Left ventricle myocardium superior (tissue), 1 donor: Measurements from ENCODE around the gene OR5C1. TPM values are rescaled to one million over a fixed set of nuclear protein-coding genes. Genes with fewer than 3 reads are reported as not detected.
A peak's percentile ranks its signal among the peaks of the same experiment; 100 is the strongest.
"Not testable (repeated sequence)": the region's sequence is repeated elsewhere in the genome, so short reads cannot be mapped to it uniquely, and the experiment has no call there.

Experiments used
- ATAC-seq: fragments of 200-7000 bp; cut with Tn5 transposase; one replicate; pipeline ENCODE4 v1.9.1; 2020; ENCODE audit warnings: mild to moderate bottlenecking, moderate library complexity
- DNase-seq: peaks from one replicate; pipeline ENCODE4 v3.0.0-alpha.2; 2020
- intact Hi-C: fragments of 100-400 bp; cut with micrococcal nuclease; formaldehyde crosslinking; loops from one replicate; pipeline ENCODE4 v1.11.0; 2022
- total RNA-seq: library from RNA; stranded (reverse); fragmentation: NEBNext Ultra II Directional; extraction: Animal tissue kit (Norgen Biotek cat#: 25700); gene quantifications from one replicate; pipeline ENCODE4 v1.2.1, GENCODE V29; 2021
- donor health status: DM: no; HTN: yes; CAD: no; lungs with severe emphysema.

OR5C1 gene
- total RNA-seq, 1 donor from 2014 or later: not detected

DNA sequence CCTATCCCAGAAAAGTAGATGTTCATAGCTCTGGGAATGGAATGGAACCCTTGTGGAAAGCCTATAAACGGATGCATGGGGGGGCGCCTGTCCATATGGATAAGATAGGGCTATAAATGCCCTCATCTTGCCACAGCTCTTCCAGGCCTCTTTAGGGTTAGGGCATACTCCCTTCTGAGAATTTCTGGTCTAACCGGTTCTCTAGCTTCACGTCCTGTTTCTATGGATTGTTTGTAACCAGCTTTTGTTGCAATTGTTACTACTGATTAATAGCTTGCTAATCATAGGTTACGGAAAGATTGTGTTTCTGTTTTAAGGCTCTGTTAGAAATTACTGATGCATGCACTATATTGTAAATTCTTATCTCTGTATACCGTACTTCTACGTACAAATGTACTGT lies 20.5 kb downstream of the OR5C1 start:
- DNase-seq, intact Hi-C loops, ATAC-seq: not testable (repeated sequence)

DNA sequence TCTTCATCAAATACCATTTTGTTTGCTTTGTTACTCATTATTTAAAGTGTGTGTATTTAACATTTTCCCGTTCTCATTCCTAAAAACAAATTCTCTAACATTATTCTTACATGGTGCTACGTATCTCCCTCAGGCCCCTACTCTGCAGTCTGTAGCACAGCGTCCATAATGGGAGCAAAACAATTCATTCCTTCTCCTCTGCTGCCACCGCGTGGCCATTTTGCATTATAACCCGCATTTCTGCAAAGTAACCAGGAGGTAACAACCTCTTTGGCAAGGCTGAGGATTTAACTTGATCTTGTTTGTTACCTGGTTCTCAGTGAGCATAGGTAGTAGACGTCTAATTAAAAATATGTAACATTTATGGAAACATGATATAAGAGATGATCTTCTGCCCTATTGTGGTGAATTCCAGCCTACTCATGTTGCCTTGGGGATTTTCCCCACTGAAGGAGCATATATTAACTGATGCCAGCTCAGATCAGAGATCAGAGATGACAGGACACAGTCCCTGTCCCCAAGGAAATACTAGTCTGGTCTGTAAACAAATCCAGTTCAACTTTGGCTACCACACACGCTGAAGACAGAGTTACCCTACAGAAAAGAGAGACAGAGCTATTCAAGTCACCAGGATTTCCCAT lies 21.7 kb downstream of the OR5C1 start:
- ATAC-seq (peak; percentile 88), DNase-seq (peak; percentile 65)
- intact Hi-C loops: loop anchor here (2.0 kb wide), 1 partner anchor 346 kb away; no protein-coding TSS in a partner anchor

DNA sequence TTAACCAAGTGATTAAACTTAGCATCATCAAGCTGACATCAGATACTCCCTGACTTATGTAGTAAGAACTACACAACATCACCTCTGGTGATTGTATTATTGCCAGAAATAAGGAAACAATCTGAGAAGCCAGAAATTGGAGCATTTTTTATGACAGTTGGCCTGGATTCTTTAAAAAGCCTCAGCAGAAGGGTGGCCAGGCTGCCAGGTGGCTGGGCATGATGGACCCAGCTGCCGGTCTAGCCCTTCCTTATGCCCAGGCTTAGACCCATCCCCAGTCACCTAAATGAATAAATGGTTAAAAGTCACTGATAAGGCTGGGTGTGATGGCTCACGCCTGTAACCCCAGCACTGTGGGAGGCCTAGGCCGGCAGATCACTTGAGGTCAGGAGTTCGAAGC lies 24.0 kb downstream of the OR5C1 start:
- ATAC-seq (no peak), DNase-seq (no peak)
- intact Hi-C loops: no loop called here

GRCh38 chr9:122814545-122814944 lies 25.8 kb downstream of the OR5C1 start:
- intact Hi-C loops: no loop called here
- DNase-seq: no peak
- no peak for ATAC-seq

GRCh38 chr9:122815544-122815943 lies 26.8 kb downstream of the OR5C1 start:
- DNase-seq (no peak), ATAC-seq (no peak)
- intact Hi-C loops: no loop called here

DNA sequence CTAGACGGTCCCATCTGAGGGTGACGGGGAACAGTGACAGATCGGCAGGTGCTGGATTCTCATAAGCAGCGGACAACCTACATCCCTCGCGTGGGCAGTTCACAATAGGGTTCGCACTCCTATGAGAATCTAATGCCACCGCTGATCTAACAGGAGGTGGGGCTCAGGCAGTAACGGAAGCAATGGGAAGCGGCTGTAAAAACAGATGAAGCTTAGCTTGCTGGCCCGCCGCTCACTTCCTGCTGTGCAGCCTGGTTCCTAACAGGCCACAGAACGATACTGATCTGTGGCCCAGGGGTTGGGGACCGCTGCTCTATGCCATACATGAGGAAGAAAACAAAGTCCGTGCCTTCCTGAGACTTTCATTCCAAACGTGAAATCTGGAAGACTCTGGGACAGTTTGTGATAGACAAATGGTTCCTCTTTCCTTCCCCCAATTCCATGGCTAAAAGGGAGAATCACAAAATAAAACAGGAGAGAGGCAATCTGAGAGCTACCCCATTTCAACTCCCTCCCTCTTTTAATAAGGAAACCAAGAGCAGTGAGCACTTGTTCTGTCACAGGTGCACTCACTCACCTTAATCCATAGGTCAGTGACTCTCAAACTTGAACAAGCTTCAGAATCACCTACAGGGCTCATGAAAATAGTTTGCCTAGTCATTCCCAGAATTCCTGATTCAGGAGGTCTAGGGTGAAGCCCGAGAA lies 27.6 kb downstream of the OR5C1 start:
- peak; percentile 55 for DNase-seq
- ATAC-seq: peak; percentile 71
- intact Hi-C loops: no loop called here

GRCh38 chr9:122819326-122819725 lies 30.6 kb downstream of the OR5C1 start:
- DNase-seq (no peak), ATAC-seq (no peak)
- intact Hi-C loops: no loop called here

- intact Hi-C loops: no loop called here
- no peak for ATAC-seq
- no peak for DNase-seq
Observed at GRCh38 chr9:122819791-122820489, 31.2 kb downstream of the OR5C1 start.

DNA sequence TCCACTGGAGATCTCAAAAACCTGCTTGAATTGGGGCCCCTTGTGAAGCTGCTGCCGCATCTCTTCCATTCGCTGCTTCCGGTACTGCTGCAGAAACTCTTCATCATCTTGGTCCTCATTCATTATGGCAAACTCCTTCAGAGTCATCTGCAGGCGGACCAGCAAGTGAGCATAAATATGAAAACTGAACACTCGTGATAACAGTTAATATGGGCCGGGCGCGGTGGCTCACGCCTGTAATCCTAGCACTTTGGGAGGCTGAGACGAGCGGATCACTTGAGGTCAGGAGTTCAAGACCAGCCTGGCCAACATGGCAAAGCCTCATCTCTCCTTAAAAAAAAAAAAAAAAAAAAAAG lies 31.7 kb downstream of the OR5C1 start:
- intact Hi-C loops: no loop called here
- no peak for DNase-seq
- ATAC-seq: no peak

- no peak for DNase-seq
Observed at GRCh38 chr9:122821278-122821943, 32.7 kb downstream of the OR5C1 start.

DNA sequence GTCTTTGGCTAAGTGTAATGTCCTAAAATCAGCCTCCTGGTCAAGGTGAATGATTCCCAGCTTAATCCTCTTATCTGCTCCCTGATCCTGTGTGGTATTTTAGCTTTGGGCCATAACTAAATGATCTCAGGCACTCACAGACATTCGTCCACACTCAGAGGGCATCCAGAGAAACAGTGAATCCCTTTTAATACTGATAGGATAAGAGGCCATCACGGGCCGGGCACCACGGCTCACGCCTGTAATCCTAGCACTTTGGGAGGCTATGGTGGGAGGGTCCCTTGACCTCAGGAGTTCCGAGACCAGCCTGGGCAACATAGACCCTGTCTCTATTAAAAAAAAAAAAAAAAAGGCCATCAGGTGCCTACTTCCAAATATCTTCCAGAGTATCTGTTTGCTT lies 33.3 kb downstream of the OR5C1 start:
- no peak for ATAC-seq
- DNase-seq: no peak
- intact Hi-C loops: no loop called here

More at GRCh38 chr9:122821278-122821943, 32.7 kb downstream of the OR5C1 start:
- ATAC-seq: peak; percentile 61
- intact Hi-C loops: no loop called here

DNA sequence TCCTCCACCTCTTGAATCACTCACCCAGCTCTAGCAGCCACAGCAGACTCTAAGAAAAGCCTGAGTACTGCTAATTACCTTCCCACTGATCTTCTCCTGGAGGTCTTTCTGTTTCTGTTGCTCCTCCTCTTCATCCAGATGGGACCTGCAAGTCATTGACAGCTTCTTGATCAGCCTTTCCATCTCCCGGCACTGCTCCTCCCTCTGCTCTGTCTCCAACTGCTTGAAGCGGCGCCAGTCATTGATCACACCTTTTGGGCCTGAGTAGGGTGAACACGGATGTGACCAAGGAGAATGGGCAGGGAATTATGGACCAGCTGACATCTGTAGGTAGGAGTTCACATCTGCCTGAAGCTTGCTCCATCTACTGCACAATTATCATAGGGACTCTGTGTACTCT lies 34.2 kb downstream of the OR5C1 start:
- intact Hi-C loops: no loop called here

DNA sequence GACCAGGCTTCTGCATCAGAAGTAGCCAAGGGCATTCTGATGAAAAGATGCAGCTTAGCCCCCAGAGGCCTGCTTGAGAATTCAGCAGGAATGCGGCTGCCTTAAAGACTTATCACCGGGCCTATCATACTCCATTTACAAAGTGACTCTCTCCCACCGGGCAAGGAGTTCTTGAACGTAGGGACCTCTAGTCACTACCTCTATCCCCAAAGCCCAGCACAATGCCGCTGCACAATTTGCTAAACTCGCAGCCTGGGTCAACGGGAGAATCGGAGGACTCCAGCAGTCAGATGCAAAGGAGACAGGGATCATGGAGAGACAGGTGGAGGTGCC lies 39.0 kb downstream of the OR5C1 start:
- intact Hi-C loops: no loop called here
- DNase-seq (no peak), ATAC-seq (peak; percentile 27)

More for the DNA sequence above, 34.2 kb downstream of the OR5C1 start:
- DNase-seq (no peak), ATAC-seq (no peak)

GRCh38 chr9:122828965-122829284 lies 40.2 kb downstream of the OR5C1 start:
- ATAC-seq, DNase-seq, intact Hi-C loops: not testable (repeated sequence)

GRCh38 chr9:122832194-122832593 lies 43.5 kb downstream of the OR5C1 start:
- ATAC-seq (no peak), DNase-seq (no peak)
- intact Hi-C loops: no loop called here

GRCh38 chr9:122835313-122835731 lies 46.6 kb downstream of the OR5C1 start:
- ATAC-seq (no peak), DNase-seq (no peak)
- intact Hi-C loops: no loop called here

GRCh38 chr9:122837266-122837850 lies 48.6 kb downstream of the OR5C1 start:
- intact Hi-C loops: no loop called here
- ATAC-seq (no peak), DNase-seq (no peak)

GRCh38 chr9:122838441-122838840 lies 49.7 kb downstream of the OR5C1 start:
- intact Hi-C loops, DNase-seq, ATAC-seq: not testable (repeated sequence)
